HG03469 (cell line): ENCODE data around the gene ASB4.
"Not testable (repeated sequence)": the region's sequence is repeated elsewhere in the genome, so short reads cannot be mapped to it uniquely, and the experiment has no call there.

Experiments
- ATAC-seq: cut with Tn5 transposase; IDR thresholded peaks from one replicate; pipeline ENCODE4 v1.9.1; 2021; ENCODE audit warnings: mild to moderate bottlenecking, moderate library complexity, moderate number of reproducible peaks; ENCODE audit not compliant: unreplicated experiment

ASB4 gene

DNA sequence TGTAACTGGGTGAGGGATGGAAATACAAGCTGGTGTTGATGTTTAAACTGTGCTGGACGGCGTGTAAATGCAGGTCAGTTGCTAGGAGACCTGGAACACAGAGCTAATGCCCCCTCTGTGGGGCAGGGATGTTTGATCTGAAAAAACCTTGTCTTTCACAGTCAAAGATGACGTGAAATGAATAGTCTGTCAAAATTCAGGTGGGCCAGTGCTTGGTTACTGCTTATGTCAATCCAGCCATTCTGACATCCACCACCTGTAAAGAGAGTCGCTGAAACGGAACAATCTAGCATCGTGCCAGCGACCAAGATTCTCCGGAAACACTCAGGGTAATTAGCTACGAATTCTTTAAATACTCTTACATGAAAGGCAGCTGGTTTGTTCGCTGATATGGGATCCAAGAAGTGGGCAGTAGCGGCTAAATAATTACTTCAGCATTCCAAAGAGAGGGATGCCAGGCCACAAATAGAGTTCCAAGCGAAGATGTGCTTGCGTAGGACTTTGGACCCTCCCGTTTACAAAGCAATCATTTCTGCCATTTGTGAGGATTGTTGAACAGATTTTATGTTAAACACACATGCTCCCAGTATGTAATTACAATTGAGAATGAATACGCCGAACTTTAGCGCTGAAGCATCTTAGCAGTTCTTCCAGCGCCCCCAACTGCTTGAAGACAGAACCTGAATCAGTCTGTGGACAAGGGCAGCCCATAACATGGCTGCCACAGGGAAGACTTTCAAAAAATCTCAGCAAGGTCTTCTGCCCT, 7.3 kb upstream of the ASB4 start:
- ATAC-seq: no peak

DNA sequence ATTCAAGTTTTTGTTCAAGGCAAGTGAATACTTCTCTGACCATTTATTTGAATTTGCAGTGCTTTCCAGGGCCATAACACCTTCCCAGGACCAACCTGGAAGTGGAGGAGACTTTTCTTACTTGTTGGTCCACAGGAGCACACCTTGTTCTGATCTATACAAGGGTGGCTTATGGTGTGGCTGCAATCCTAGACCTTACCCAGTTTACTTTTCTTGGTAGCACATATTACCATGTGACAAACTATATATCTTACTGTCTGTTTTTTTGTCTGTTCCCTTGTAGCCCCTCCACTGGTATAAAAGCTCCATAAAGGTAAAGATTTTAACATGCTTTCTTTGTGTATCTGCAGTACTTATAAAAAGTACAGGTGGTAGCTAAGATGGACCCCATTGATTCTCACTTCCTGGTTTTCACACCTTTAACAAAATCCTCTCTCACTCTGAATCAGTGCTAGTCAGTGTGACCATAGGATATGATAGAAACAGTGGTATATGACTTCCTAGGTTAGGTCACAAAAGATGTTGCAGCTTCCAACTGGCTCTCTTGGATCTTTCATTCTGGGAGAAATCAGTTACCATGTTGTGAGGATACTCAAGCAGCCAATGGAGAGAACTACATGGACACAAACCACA, 5.6 kb upstream of the ASB4 start:
- peak; percentile 74 for ATAC-seq

DNA sequence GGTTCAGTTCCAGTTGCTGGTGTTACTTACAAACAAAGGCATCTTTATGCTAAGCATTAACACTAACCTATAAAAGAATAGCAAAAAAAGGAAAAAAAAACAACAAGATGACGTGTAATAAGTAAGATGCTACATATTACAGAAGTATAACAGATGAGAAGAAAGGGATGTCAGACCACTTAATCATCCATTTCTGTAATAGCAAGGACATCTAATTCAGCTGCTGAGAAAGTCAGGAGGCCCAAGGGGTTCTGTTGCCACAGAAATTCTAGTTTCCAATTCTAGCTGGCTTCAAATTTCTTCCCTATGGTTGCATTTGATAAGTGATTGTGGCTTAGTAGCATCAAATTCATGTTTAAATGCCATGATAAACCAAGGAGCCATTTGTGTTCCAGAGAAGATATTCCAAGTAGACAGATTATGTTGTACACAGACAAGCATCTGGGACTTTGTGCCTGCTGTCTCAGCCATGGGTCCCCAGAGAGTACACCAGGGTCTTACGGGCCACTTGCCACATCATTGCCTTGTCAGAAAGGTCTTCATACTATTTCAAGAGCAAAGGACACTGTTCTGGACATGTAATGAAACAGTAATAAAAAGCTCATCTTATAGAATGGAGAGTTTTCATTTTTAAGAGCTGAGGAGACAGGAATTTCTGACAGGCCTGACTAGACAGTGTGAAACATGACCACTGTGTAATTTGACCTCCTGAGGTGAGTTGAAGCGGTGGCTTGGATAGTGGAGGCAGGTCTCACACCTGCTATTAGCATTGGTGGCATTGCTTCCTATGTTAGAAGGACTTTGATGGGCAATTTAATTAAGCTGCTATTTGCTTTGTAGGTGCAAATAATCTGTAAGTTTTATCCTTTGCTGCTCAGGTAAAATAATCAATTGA, 4.2 kb upstream of the ASB4 start:
- ATAC-seq: no peak

DNA sequence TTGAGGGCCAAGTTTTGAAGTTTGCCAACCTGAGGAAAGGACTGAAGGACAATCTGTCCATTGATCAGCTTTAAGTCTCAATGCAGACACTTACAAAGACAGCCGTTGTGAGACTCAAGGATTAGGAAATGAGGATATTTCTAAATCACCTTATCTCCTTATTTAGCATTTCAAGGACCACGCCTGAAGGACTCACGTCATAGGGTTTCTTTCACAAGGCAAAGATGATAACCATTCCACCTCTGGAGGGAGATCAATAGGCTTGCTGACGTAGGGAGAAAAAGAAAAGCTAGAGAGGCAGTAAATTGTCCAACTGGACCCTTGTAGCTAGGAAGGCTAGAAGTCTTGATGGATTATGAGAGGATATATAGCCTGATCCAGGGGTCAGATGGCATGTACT, 3.3 kb upstream of the ASB4 start:
- no peak for ATAC-seq

DNA sequence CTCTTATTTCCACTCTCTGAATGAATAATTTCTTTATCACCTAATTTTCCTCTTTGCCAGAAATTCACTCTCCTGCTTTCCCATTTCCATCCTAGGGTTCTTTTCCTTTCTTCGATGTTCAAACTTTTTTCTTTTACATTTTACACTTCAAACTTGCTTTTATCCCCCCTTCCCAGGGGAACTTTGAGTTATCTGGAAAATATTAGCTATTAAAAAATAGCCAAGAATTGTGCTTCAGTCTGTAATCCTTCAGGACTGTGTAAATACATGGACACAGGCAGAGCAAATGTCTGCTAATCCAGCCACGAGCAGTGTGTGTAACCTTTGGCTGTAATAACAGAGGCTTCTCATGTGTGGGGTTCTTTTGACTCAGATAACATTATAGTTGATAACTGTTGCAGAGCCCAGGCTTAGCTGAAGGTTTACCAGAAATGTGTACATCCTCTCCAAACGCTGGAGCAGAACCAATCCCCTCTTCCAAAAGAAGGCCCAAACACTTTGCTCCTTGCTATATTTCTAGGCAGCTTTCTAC, 4.6 kb downstream of the ASB4 start:
- no peak for ATAC-seq

DNA sequence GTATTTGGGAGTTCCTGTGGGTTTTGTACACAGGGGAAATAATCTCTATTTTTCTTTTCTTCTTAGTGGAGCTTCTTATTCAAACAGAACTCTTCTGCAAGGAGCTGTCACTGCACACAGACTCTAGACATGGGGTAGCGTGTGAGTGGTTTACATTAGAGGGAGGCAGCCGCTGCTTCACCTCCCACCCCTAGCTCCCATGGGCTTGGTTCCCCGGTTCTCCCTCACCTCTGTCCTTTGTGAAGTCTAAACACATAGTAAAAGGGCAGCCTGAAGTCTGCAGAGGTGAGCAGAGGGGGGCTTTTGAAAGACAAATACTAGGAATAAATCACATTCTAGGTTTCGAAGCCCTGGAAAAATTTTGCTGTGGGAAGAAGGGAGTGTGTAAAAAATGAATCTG, 5.5 kb downstream of the ASB4 start:
- no peak for ATAC-seq

DNA sequence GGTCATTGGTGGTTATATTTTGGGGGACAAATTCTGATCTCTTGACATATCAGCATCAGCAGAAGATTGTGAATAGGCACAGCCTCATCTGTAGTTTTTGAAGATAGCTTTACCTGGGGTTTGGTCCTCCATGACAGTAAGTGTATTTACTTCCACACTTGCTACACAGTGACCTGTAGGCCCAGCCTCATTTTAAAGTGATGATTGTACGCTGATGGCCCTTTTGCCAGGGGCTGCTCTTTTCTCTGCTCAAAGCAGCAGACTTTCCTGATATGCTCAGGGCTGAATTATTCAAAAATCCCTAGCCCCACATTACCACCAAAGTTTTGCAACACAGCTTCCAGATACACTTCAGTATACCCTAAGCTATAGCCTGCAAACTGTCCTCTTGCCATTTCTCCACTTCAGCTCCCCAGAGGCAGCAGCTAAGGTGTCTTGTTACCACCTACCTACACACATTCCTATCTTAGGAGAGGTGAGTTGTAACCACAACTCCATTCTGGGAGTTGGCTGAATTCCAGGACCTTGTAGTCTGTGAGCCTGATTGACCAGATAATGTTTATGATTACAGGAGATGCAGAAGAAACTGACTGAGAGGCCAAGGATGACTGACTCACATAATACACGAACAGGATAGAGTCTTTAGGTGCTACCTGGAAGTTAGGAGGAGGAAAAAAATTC, 6.0 kb downstream of the ASB4 start:
- ATAC-seq: no peak

DNA sequence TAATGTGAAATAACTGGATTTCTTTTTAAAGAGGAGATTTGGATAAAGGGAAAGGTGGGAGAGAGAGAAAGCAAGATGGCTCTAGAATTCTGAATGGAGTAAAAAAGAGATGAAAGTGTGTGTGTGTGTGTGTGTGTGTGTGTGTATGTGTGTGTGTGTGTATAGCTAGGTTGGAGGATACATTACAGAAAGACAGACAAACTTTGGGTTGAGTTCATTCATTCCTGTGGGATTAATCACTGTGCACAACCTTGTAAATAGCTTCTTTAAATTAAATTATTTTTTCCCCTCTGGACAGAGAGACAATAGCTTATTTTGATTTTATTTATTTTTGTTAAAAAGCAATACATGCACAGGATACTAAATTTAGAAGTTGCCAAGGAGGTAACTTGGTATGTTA, 7.5 kb downstream of the ASB4 start:
- no peak for ATAC-seq

DNA sequence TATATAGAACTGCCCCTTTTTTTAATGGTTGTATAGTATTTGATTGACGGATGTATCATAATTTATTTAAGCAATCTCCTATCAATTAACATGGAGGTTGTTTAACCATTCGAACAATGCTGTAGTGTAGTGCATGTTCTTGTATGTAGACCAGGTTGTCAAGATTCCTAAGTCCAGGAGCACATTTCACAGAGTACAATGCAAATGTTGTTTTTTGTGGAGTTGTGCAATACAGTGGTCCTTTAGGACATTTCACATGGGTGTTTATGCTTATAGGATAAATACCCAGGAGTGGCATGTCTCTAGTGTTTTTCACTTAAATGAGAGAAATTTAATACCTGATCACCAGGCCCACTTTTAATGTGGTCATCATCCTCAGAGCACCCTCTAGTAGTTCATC, 8.1 kb downstream of the ASB4 start:
- ATAC-seq: no peak

DNA sequence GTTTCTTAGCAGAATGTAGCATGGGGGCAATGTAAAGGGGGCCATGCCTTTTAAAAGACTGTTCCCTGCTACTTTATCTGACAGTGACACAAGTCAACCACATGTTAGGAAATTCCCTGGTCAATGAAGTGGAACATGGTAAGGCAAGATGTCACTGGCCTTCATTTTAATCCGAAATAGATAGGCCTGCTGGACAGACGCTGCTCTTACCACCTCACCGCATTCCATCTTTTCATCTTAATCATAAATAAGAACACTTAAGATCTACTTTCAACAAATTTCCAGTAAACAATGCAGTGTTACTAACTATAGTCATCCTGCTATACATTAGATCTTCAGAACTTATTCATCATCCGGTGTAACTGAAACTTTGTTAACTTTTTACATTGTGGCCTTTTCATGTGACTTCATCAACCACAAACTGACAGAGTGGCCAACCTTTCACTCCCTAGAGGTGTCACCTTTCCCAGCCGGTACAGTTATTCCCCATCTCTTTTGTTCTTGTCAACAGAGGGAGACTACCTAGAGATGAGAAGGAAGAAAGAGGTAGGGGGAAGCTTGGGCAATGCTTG, 15.6 kb downstream of the ASB4 start:
- ATAC-seq: peak; percentile 92

DNA sequence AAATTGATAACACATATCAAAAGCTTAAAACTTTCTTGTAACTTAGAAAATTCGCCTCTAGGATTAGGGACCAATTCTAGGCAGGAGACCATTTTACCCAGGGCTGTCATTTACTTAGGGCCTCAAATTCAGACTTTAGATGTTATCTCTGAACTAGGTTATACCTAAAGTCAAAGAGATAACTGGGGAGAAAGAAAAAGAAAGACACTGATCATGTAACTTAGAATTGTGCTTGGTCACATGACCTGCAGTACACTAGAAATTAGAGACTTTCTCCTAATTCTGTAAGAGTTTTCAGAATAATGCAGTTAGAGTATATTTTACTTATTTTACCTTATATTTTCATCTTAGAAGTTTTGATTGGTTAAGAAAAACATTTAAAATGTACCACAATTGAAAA, 16.7 kb downstream of the ASB4 start:
- no peak for ATAC-seq

DNA sequence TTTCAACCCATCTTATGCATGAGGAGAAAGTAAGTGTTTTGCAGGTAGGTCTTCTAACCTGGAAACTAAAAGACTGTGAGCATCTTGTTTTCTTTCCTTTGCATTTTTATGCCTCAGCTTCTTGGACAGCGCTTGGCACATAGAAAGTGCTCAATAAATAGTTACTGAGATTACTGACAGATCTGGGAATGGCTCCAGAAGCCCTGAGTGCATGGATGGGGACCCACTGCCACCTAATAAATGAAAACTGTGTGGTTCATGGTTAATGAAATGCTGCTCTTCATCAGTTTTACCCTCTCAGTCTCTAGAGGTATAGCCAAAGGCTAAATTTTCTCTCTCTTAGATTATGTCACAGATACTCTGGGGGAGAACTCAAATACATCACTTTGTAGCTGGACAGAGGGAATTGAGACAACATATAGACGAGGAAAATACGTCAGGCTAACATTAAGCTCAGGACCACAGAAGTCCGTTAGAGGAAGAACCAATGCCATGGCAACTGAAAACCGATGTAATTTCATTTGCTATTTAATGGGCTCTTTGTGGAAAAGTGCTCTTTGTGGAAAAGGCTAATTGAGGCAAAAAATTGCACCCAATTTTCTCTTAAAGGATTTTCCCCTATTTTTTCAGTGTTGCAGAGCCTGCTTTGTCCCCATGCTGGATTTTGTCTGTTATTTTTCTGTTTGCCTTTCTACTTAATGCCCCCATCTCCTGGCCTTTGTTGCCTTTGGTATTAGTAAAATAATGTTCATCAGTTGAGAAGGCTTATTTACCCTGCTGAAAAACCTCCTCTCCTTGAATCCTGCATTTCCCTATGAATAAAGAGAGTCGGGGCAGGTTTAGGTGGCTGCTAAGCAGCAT, 17.8 kb downstream of the ASB4 start:
- ATAC-seq: no peak

DNA sequence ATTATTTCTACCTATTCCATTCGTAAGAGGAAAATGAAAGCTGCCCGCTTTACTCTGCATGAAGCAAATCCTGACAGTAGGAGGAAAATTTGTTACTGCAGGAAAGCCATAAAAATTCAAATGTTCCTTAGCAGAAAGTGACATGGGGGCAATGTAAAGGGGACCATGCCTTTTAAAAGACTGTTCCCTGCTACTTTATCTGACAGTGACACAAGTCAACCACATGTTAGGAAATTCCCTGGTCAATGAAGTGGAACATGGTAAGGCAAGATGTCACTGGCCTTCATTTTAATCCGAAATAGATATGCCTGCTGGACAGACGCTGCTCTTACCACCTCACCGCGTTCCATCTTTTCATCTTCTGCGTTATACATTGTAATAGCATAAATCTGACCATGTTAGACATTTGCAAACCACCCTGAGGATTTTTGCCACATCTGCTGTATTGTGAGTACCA, 18.4 kb downstream of the ASB4 start:
- not testable (repeated sequence) for ATAC-seq

DNA sequence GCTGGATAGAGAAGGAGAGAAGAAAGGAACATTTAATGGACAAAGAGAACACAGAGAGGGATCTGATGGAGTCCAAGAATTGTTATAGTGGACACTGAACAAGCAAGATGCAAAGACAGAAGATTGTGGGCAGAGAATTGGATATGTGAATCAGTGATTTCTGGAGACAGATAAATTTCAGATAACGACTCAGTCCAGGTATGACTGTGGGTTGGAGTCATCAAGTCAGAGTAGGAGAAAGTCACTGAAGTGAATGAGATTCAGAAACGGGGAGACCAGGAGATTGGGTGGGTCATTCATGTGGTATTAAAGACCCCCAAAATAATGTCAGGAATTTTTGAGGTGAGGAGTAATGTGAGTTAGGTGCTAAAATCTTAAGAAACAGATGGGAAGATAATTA, 23.0 kb downstream of the ASB4 start:
- no peak for ATAC-seq

DNA sequence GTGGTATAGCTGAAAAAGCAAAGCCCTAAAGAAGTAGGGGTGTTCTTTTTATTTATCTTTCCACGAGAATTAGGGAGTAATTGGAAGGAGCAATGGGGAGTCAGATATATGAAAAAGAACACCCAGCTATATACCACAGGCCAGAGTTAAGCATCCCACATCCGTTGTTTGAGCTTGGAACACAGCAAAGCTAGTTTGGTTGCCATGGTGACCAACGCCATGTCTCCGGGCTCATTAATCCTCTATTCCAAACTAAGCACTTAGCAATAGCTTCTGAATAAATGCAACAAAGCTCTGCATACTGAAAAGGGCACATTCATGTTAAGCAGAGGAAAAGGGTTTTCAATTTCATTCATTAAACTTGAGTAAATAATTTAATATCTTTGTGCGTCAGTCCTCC, 23.5 kb downstream of the ASB4 start:
- peak; percentile 42 for ATAC-seq

DNA sequence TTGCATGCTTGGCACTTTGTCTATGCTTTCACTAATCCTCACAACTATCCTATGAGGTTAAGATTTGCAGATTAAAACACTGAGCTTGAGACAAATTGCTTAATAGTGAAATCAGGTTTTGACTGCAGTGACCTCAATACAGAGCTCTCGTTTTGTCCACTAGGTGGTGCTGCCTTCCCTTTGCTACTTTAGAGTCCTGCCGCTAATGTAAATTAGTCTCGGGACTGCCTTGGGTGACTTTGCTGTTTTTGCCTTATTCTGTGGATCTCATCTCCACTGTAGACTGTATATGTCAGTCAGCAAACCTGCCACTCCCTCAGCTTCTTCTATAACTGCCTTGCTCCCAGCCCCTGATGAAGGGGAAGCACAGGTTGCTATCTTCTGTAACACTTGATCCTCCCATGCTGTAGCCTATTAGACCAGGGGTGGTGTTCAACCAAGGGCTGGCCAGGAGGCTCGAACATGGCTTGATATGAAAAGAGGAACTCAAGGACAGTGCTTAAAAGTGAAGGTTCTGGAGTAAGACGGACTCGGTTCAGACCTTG, 26.0 kb downstream of the ASB4 start:
- ATAC-seq: peak; percentile 81

DNA sequence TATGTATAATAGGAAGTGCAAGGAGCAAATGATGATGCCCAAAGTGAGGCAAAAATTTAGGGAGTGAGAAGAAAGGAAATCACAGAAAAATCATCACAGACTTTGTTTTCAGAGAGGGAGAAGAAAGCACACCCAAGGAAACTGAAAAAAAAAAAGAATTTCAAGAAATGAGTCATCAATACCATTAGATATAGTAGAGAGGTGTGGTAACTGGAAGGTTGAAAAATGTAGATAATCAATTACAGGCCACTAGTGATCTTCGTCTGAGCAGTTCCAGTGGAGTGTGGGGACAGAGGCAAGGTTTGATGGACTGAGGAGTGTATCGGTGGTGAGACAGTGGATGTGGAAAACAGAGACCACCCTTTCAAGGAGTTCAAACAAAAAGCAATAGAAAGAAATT, 31.7 kb downstream of the ASB4 start:
- peak; percentile 51 for ATAC-seq

DNA sequence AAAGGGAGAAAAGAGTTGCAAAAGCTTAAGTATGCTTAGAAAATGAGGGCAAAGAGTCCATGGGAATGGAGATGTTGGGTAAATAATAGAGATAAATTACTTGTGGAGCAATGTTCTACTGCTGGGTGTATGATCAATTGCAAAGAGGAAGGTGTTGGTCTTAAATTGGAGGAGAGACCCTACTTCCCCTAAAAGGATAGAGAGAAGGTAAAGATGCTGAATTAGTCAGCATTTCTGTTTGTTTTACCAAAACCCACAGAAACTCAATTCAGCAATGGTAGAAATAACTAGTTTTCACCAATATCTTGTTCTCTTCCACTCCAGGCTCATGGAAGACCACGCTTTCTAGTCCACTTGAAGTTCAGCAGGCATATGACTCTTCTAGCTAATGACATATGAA, 32.1 kb downstream of the ASB4 start:
- ATAC-seq: no peak

DNA sequence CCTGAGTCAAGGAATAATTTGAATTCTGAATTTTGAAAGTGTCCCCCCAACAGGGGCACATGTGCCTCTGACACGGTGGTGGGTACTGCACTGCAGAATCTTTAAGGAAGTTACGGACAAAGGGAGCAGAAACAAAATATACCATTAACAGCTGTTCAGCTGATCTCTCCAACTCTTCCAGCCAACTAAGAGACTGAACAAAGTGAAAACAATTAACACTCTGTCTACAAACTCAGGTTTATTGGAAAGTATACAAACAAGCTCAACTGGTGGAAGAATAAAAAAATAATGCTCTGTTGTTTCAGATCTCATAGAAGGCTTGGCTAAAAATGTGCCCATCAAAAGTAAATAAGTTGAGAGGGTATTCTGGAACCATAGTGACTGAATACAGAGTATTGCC, 34.4 kb downstream of the ASB4 start:
- ATAC-seq: no peak
